ENCODE results near the gene FBXL22.
A peak's percentile ranks its signal among the peaks of the same experiment; 100 is the strongest.
"Not testable (repeated sequence)": the region's sequence is repeated elsewhere in the genome, so short reads cannot be mapped to it uniquely, and the experiment has no call there.

Gene FBXL22

GRCh38 chr15:63595065-63595464 is 2.1 kb upstream of the FBXL22 start:
- DNase-seq: no peak

GRCh38 chr15:63595688-63596087 is 1.5 kb upstream of the FBXL22 start:
- DNase-seq: no peak

- no peak for DNase-seq
These were observed 530 bp upstream of the FBXL22 start for GRCh38 chr15:63596676-63597037.

- DNase-seq: no peak
These were observed 634 bp downstream of the FBXL22 start for GRCh38 chr15:63597821-63598220.

- no peak for DNase-seq
These were observed 1.6 kb downstream of the FBXL22 start for GRCh38 chr15:63598473-63599400.

- peak; percentile 66 for DNase-seq
These were observed 2.3 kb downstream of the FBXL22 start for GRCh38 chr15:63599401-63600000.

- no peak for DNase-seq
These were observed 2.9 kb downstream of the FBXL22 start for GRCh38 chr15:63600001-63600615.

- DNase-seq: peak; percentile 91
These were observed 3.4 kb downstream of the FBXL22 start for GRCh38 chr15:63600616-63601025.

GRCh38 chr15:63601026-63601703 is 4.0 kb downstream of the FBXL22 start:
- no peak for DNase-seq

- no peak for DNase-seq
These were observed 4.6 kb downstream of the FBXL22 start for GRCh38 chr15:63601704-63602185.

GRCh38 chr15:63602595-63602994 is 5.4 kb downstream of the FBXL22 start:
- DNase-seq: no peak

- no peak for DNase-seq
These were observed 6.3 kb downstream of the FBXL22 start for GRCh38 chr15:63603516-63603915.

- DNase-seq: no peak
These were observed 7.1 kb downstream of the FBXL22 start for GRCh38 chr15:63604281-63604680.

GRCh38 chr15:63605036-63605435 is 7.8 kb downstream of the FBXL22 start:
- DNase-seq: no peak

GRCh38 chr15:63605816-63606215 is 8.6 kb downstream of the FBXL22 start:
- DNase-seq: peak; percentile 57

- DNase-seq: no peak
These were observed 9.1 kb downstream of the FBXL22 start for GRCh38 chr15:63606308-63606707.

GRCh38 chr15:63608989-63609388 is 11.8 kb downstream of the FBXL22 start:
- no peak for DNase-seq

GRCh38 chr15:63609448-63609847 is 12.3 kb downstream of the FBXL22 start:
- DNase-seq: no peak

GRCh38 chr15:63610209-63610841 is 13.1 kb downstream of the FBXL22 start:
- peak; percentile 76 for DNase-seq

GRCh38 chr15:63611177-63611576 is 14.0 kb downstream of the FBXL22 start:
- DNase-seq: no peak

GRCh38 chr15:63612300-63612699 is 15.1 kb downstream of the FBXL22 start:
- DNase-seq: no peak

- no peak for DNase-seq
These were observed 18.7 kb downstream of the FBXL22 start for GRCh38 chr15:63615935-63616334.

GRCh38 chr15:63617147-63617546 is 20.0 kb downstream of the FBXL22 start:
- not testable (repeated sequence) for DNase-seq

Measured in CD4-positive, alpha-beta T cell treated with Interleukin-15 for 1 hour (primary cell).